Coronary artery (tissue), 2 donors: ENCODE results near the gene IL19.

Experiments used
- DNase-seq: peaks from one replicate; pipeline ENCODE4 v3.0.0-alpha.2; 2017; ENCODE audit warnings: low spot score
- H3K27ac ChIP-seq, 2 donors: fragments of 200-600 bp; sonication (generic); one replicate each; pipeline ENCODE4 v1.5.1; 2016 to 2019
- H3K4me3 ChIP-seq: fragments of 200-600 bp; sonication (generic); 2 replicates; pipeline ENCODE4 v1.5.1; 2016; ENCODE audit warnings: mild to moderate bottlenecking, moderate library complexity
- TF ChIP-seq, protein P1 (sequence below): fragments of 200-600 bp; sonication (generic); IDR thresholded peaks from one replicate; pipeline ENCODE4 v1.5.1; 2019; ENCODE audit warnings: antibody characterized with exemption

Gene IL19

DNA sequence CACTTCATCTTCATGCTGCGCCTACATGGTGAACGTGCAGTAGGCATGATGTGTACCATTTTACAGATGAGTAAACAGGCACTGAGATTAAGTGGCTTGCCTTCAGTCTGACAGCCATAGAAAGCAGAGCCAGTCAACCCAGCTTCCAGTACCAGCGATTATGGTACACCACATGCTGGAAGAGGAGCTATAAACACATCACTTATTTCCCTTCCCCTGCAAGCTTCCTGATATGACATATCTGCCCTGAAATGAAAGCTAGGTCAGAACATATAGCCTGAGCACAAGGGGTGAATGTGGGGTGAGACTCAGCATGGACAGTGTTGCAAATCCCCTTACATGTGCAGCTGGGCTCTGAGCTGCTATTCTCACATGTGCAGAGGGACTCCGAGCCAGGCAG, 61.1 kb downstream of the IL19 start:
- TF ChIP-seq, protein P1, sequence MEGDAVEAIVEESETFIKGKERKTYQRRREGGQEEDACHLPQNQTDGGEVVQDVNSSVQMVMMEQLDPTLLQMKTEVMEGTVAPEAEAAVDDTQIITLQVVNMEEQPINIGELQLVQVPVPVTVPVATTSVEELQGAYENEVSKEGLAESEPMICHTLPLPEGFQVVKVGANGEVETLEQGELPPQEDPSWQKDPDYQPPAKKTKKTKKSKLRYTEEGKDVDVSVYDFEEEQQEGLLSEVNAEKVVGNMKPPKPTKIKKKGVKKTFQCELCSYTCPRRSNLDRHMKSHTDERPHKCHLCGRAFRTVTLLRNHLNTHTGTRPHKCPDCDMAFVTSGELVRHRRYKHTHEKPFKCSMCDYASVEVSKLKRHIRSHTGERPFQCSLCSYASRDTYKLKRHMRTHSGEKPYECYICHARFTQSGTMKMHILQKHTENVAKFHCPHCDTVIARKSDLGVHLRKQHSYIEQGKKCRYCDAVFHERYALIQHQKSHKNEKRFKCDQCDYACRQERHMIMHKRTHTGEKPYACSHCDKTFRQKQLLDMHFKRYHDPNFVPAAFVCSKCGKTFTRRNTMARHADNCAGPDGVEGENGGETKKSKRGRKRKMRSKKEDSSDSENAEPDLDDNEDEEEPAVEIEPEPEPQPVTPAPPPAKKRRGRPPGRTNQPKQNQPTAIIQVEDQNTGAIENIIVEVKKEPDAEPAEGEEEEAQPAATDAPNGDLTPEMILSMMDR: no peak
- Histone ChIP-seq H3K27ac (no peak overlapping the region), H3K4me3 (no peak overlapping the region)
- no peak for DNase-seq

DNA sequence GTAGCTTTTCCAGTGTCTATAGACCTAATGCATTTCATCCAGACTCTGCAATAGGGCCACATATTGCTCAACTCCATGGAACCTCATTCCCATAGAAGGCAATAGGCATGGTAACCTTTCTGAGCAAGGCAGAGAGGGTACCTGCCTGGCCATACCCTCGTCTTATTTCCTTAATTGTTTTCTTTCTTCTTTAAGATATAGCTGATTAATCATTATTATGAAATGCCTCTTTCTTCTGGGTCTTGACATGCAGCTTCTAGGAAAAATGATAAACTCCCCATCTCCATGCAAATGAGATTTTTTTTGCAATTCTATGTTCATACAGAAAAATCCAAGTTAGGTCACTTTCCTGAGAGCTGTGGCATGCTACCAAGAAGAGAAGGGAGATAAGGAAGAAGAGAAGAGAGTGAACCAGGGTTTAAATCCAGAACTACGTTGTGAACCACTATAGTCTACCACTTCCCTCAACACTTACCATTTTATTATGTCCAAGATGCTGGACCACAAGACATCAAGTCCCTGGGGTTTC, 61.8 kb downstream of the IL19 start:
- no peak overlapping the region for H3K27ac ChIP-seq
- DNase-seq: no peak
- H3K4me3 ChIP-seq: no peak overlapping the region
- TF ChIP-seq, protein P1: no peak

DNA sequence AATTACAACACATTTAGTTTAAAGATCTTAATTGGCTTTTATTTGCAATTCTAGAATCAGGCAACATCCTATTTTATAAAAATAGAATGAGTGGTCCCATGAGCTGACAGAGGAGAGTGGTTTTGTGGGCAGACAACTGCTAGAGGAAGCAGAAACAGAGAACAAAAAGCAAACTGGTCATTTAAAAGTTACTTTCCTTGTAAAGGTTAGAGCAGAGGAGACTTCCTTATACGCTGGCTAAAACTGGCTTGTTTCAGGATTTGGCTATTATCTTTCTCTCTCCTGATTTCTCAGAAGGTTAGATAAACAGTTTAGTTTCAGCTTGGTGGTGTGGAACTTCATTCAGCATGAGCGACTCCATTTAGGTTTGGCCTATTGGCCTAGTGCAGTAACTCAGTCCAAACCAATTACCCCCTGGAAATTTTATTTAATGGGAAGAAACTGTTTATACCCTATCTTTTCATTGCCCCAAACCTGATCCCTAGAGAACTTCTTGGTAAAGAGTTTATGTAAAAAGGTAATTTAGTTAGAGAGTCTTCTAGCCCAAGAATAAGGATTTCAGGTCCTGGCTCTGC, 62.6 kb downstream of the IL19 start:
- no peak overlapping the region for H3K4me3 ChIP-seq
- TF ChIP-seq, protein P1: no peak
- DNase-seq: no peak
- H3K27ac ChIP-seq: no peak overlapping the region

DNA sequence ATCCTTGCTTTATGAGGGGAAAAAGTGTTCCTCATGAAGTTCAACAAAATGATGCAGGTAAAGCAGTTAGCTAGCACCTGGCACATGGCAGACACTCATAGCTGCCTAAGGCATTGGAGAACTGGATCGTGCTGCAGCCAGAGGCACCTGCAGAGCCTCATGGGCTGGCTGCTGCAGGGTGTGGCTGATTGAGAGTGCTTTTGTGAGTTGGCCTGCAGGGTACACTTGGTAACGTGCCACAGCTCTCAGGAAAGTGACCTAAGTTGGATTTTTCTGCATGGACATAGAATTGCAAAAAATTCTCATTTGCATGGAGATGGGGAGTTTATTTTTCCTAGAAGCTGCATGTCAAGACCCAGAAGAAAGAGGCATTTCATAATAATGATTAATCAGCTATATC, 63.2 kb downstream of the IL19 start:
- no peak for DNase-seq
- no peak overlapping the region for H3K27ac ChIP-seq
- no peak overlapping the region for H3K4me3 ChIP-seq
- TF ChIP-seq, protein P1: no peak

DNA sequence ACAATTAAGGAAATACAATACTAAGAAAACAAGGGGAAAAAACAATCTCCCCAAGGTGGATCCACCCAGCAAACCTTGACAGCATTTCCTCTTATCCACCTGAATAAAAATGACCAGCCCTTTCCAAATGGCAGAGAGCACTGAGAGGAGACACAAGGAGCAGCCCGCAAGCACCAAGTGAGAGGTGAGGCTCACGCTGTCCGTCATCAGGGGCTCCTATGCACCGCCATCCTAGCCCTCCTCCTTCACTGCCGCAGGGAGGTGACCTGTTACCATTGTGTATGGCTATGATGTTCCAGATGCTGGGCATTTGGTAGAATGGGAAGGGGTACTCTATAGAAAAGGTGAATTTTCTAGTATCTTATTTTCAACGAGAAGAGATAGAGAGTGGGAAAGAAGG, 63.6 kb downstream of the IL19 start:
- DNase-seq: no peak
- no peak overlapping the region for H3K4me3 ChIP-seq
- TF ChIP-seq, protein P1: no peak
- H3K27ac ChIP-seq: no peak overlapping the region

DNA sequence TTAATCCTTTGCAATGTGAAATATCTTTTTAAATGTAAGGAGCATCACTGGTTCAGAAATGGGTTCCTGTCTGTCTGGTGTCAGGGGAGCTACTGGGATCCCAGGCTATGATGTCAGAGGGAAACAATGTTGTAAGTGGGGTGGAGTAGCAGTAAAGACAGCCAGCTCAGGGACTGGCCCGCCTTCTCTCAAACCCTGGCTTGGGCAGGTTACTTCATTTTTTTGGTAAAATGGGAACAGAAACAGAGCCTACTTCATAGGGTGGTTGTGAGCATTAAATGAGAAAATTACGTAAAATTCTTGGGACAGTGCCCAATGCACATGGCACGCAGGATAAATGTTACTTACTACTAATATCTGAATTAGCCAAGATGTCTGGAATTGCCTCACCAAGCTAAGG, 64.1 kb downstream of the IL19 start:
- Histone ChIP-seq H3K4me3 (no peak overlapping the region), H3K27ac (no peak overlapping the region)
- DNase-seq: no peak
- TF ChIP-seq, protein P1: no peak

DNA sequence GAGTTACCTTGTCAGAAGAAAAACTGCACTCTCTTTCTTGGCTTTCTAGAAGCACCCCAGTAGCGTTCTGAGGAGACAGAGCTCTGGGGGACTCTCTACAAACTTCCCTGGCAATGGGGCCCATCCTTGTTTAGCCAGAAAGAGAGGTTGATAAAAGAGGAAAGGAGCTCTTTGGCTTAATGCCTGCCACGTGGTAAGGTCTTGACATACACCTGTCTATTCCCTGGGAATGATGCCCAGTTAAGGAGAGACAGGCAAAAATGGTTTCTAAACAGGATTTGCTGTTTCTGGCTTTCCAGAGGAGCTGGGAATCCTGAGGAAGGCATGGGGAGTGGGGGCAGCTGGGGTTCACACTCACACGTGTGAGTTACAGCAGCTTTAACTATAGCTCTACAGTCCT, 64.6 kb downstream of the IL19 start:
- no peak overlapping the region for H3K27ac ChIP-seq
- H3K4me3 ChIP-seq: no peak overlapping the region
- TF ChIP-seq, protein P1: no peak
- DNase-seq: no peak
